ENCODE data around the gene PELI2.
"Not testable (repeated sequence)": the region's sequence is repeated elsewhere in the genome, so short reads cannot be mapped to it uniquely, and the experiment has no call there.

PELI2 gene

GRCh38 chr14:56144176-56144575 is 26.0 kb downstream of the PELI2 start:
- no peak for DNase-seq

DNA sequence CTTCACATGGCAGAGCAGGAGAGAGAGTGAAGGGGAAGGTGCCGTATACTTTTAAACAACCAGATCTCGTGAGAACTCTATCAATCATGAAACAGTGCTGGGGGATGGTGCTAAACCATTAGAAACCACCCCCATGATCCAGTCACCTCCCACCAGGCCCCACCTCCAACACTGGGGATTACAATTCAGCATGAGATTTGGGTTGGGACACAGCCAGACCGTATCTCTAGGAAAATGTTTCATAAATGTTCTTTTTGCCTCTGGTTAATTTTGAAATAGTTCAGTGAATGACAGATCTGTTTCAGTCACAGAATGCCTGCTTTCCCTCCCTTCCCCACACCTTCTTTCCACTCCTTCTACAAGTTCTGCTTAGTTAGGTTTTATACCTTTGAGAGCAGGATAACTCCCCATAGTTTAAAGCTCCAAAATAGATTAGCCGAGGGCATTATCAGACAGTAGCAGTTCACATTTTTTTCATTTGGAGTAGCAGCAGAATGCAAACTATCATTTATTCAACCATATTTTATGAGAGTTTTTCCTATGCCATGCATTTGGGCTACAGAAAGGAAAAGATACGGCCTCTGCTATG is 27.1 kb downstream of the PELI2 start:
- no peak for DNase-seq

DNA sequence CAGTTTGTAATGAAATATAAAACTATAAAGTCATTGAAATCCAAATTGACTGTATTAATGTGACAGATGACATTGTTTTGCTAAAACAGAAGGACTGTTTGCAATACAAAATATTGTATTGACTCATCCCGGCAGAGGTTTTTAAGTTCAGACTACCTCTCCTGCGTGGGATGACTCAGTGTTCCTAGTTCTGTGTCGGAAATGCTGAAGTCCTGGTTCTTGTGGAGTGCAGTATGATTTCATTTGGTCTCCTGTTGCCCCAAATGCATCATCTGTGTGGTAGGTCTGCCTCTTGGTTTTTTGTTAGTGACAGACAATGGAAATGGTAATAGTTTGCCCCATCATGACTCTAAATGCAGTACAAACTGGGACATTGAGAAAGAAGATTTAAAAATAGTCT is 27.8 kb downstream of the PELI2 start:
- DNase-seq, result peak; percentile 75

DNA sequence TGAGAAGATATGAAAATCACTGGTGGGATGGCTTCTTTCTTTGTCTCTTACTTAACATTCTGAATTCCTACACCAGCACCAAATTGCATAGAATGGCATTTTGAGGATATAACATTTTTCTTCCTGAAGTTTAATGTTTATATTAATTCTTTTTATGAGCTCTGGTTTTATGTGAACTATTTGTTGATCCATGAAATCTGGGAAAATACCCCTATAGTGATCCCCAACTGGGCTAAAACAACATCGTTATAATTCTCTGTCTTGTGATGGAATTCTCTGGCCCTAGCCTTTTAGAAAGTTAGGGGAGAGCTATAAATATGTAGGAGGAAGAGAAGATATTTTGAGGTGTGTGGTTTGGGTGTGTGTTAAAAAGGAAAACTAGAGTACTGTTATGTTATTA is 29.2 kb downstream of the PELI2 start:
- DNase-seq, result no peak

- no peak for DNase-seq
Observed at GRCh38 chr14:56147986-56148901, 30.0 kb downstream of the PELI2 start.

DNA sequence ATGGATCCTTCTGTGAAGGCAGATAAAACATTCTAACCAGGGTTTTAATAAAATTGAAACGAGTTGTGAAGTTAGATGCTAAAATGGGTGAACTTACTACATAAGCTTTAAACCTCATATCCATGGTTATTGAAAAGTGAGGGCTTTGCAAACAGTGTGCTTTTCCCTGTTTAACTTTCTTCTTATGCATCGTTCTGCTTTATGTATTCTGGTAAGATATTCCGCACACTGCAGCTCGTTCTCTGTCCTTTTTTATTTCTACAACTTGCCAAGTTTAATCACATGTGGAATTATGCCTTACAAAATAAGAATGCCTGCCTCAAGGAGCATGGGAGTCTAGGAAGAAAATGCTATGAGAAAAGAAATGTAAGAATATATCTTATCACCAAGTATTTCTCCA is 30.9 kb downstream of the PELI2 start:
- no peak for DNase-seq

GRCh38 chr14:56149995-56150394 is 31.8 kb downstream of the PELI2 start:
- no peak for DNase-seq

- DNase-seq, result no peak
Observed at GRCh38 chr14:56150645-56151345, 32.6 kb downstream of the PELI2 start.

DNA sequence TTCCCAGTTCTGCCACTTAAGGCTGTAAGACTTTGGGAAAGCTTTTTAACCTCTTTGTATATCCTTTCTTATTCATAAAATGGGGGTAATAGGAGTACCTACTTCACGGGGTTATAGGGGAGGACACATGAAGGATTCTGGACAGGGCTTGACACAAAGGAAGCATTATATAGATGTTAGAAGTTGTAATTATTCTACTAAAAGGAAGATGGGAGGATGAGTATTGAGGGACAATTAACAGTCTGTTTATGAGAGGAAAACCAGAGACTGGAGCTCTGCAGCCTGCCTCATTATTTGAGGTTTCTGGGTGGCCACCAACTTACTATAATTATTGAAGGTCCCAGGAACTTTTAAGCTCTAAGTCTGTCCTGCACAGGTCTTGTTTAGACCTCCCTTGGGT is 34.0 kb downstream of the PELI2 start:
- DNase-seq, result no peak

GRCh38 chr14:56153267-56153666 is 35.1 kb downstream of the PELI2 start:
- DNase-seq, result no peak

DNA sequence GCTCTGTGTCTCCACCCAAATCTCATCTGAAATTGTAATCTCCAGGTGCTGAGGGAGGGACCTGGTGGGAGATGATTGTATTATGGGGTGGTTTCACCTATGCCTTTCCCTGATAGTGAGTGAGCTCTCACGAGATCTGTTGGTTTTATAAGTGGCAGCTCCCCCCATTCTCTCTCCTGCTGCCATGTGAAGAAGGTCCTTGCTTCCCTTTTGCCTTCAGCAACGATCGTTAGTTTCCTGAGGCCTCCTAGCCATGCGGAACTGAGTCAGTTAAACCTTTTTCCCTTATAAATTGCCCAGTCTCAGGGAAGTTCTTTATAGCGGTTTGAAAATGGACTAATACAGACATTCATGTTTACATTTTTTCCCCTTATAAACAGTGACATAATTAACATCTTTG is 36.1 kb downstream of the PELI2 start:
- DNase-seq, result peak; percentile 12

DNA sequence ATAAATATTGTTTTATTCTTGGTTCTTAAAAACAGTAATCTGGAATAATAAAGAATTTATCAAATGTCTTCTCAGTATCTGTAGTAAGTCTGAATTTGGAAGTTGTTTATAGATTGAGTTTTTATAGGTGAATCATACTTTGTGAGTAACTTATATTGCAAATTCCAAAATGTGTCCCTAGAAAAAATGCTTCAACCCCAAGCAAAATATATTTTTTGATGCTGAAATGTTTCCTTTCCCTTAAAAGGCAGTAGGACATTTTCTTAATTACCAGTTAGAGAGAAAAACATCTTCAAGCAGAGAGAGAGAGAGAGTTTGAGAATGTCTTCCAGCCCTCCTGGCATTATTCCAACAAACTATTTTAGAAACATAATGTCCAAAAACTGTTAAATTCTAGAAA is 37.9 kb downstream of the PELI2 start:
- peak; percentile 51 for DNase-seq

DNA sequence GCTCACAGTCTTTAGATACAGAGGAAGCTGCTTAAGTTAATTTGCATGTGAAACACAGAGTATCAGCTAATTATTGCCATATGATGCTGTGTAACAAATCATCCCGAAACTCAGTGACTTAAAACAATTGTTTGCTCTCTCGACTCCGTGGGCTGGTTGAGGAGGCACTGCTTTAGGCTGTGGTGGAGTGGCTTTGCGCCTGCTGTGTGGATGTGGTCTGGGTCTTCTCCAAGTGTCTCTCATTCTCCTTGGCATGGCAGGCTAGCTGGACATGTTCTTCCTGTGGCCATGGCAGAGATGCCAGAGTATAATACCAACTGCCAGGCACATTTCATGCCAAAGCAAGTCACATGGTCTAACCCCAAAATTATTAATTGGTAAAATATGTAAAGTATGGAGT is 40.9 kb downstream of the PELI2 start:
- DNase-seq, result no peak

GRCh38 chr14:56160088-56160487 is 41.9 kb downstream of the PELI2 start:
- DNase-seq, result no peak

GRCh38 chr14:56161658-56162057 is 43.4 kb downstream of the PELI2 start:
- DNase-seq, result no peak

DNA sequence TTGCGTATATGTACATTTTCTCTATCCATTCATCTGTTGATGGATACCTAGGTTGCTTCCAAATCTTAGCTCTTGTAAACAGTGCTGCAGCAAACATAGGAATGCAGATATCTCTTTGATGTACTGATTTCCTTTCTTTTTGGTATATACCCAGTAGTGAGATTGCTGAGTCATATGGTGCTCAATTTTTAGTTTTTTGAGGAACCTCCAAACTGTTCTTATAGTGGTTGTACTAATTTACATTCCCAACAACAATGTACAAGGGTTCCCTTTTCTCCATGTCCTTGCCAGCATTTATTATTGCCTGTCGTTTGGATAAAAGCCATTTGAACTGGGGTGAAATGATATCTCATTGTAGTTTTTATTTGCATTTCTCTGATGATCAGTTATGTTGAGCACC is 44.3 kb downstream of the PELI2 start:
- no peak for DNase-seq

- DNase-seq, result not testable (repeated sequence)
Observed at GRCh38 chr14:56166579-56166978, 48.4 kb downstream of the PELI2 start.

DNA sequence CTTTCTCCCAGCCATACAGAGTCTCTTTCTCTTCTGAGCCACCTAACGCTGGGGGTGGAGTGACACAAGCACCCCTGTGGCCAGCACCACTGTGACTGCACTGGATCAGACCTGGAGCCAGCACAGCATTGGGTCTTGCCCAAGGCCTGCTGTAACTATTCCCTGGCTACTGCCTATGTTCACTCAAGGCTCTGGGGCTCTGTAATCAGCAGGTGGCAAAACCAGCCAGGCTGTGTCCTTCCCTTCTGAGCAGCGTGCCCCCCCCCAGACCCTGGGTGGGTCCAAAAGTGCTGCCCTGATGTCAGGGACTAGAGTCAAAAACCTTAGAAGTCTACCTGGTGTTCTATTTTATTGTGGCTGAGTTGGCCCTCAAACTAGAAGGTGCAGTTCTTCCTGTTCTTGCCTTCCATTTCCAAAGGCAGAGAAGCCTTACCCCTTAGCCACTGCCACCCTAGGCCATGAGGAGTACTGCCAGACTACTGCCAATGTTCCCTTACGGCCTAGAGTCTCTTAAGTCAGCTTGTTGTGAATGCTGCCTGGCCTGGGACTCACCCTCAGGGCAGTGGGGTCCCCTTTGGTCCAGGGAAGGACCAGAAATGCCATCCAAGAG is 49.9 kb downstream of the PELI2 start:
- DNase-seq, result no peak

- no peak for DNase-seq
Observed at GRCh38 chr14:56170028-56170427, 51.8 kb downstream of the PELI2 start.

DNA sequence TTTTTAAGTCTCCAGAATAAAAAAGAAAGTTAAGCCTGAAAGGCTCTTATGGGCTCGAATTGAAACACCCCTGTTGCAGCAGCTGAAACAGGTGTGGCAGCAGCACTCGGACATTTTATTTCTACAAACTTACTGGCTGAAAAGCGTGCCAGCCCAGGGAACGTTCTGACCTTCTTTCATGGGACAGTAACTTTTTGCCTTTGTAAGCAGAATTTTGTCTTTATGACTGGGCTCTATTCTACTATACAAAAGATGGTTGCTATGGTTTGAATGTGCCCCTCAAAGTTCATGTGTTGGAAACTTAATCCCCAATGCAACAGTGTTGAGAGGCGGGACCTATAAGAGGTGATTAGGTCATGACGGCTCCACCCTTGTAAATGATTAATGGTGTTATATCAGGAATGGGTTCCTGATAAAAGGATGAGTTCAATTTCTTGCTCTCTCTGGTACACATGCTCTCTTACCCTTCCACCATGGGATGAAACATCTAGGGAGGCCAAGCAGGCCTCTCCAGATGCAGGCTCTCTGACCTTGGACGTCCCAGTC is 52.7 kb downstream of the PELI2 start:
- DNase-seq, result no peak

DNA sequence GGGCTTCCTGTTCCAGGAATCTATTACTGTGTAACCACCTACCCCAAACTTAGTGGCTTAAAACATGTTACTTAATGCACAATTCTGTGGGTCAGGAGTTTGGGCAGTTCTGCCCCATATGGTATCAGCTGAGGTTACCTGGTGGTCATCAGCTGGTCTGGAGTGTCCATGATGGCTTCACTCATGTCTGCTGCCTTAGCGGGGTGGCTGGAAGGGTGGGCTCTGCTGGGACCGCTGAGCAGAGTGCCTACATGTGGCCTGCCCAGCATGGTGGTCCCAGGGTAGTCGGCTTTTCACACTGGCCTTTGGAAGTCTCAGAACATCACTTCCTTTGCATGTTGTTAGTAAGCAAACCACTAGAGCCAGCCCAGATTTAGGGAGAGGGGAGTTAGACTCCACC is 53.9 kb downstream of the PELI2 start:
- DNase-seq, result no peak

- DNase-seq, result peak; percentile 79
Observed at GRCh38 chr14:56172571-56172971, 54.4 kb downstream of the PELI2 start.

- no peak for DNase-seq
Observed at GRCh38 chr14:56173365-56173922, 55.2 kb downstream of the PELI2 start.

Measured in HCEC 1CT (cell line).